A673 (cell line): ENCODE data around the gene MYO18A. TPM values are rescaled to one million over a fixed set of nuclear protein-coding genes. Genes with fewer than 3 reads are reported as not detected.

Source experiments
- BruUV-seq: library from RNA; stranded (reverse); fragments of 400-500 nt; replicated peaks from 2 replicates; lab custom pipeline; 2021; lab: Mats Ljungman, UMichigan
- CTCF ChIA-PET: fragments of 300-600 bp; sonication (Branson Sonifier 250); formaldehyde crosslinking; loops from one replicate; lab custom pipeline; 2022; ENCODE audit warnings: antibody characterized with exemption; lab: Charles Lee
- POLR2A ChIA-PET: fragments of 300-600 bp; sonication (Branson Sonifier 250); formaldehyde crosslinking; loops from one replicate; lab custom pipeline; 2022; ENCODE audit warnings: antibody characterized with exemption; ENCODE audit not compliant: low non-redundant PET; lab: Charles Lee
- DNase-seq: peaks from one replicate; pipeline ENCODE4 v3.0.0-alpha.2; 2015; ENCODE audit warnings: low spot score
- H3K27ac ChIP-seq: fragments of 200-600 bp; sonication (generic); 2 replicates; pipeline ENCODE4 v1.5.1; 2016; ENCODE audit warnings: mixed run types, low read depth, mild to moderate bottlenecking, mixed read lengths, antibody characterized with exemption, low read length; ENCODE audit not compliant: poor library complexity, severe bottlenecking
- H3K27me3 ChIP-seq: fragments of 200-600 bp; sonication (generic); replicated peaks from 2 replicates; pipeline ENCODE4 v1.6.1; 2017; ENCODE audit warnings: mixed run types, low read depth, mild to moderate bottlenecking, mixed read lengths, antibody characterized with exemption, low read length; ENCODE audit not compliant: insufficient read depth, poor library complexity
- H3K36me3 ChIP-seq: fragments of 200-600 bp; sonication (generic); 2 replicates; pipeline ENCODE4 v1.6.1; 2016; ENCODE audit warnings: mixed run types, mild to moderate bottlenecking, mixed read lengths, antibody characterized with exemption, low read length; ENCODE audit not compliant: insufficient read depth, poor library complexity, severe bottlenecking
- H3K4me1 ChIP-seq: fragments of 200-600 bp; sonication (generic); 2 replicates; pipeline ENCODE4 v1.6.1; 2017; ENCODE audit warnings: mixed run types, mild to moderate bottlenecking, mixed read lengths, antibody characterized with exemption, low read length; ENCODE audit not compliant: insufficient read depth, poor library complexity, severe bottlenecking
- H3K4me3 ChIP-seq: fragments of 200-600 bp; sonication (generic); 2 replicates; pipeline ENCODE4 v1.5.1; 2016; ENCODE audit warnings: low read depth, mixed run types, mild to moderate bottlenecking, mixed read lengths, low read length; ENCODE audit not compliant: poor library complexity, severe bottlenecking
- H3K9me3 ChIP-seq: fragments of 200-600 bp; sonication (generic); 2 replicates; pipeline ENCODE4 v1.6.1; 2016; ENCODE audit warnings: mixed run types, low read depth, mild to moderate bottlenecking, mixed read lengths, antibody characterized with exemption, low read length; ENCODE audit not compliant: poor library complexity, severe bottlenecking
- EZH2 ChIP-seq: fragments of 200-600 bp; sonication (generic); IDR thresholded peaks from 2 replicates; pipeline ENCODE4 v1.6.1; 2017; ENCODE audit warnings: borderline replicate concordance, low read depth, mild to moderate bottlenecking, mixed read lengths, antibody characterized with exemption, low read length; ENCODE audit not compliant: poor library complexity, severe bottlenecking
- intact Hi-C: fragments of 100-400 bp; cut with micrococcal nuclease; formaldehyde crosslinking; loops from one replicate; pipeline ENCODE4 v1.10.0; 2022; ENCODE audit not compliant: unreplicated experiment
- total RNA-seq: library from RNA; stranded (reverse); gene quantifications from 2 replicates; pipeline ENCODE4 v1.2.3, GENCODE V29; 2021
- TF ChIP-seq, protein P1 (sequence below): fragments of 300-800, 200-600 bp; sonication (generic); conservative IDR thresholded peaks from 2 replicates; pipeline ENCODE4 v1.5.1; 2017; ENCODE audit warnings: low read depth, mild to moderate bottlenecking, antibody characterized with exemption, low read length, moderate library complexity, mixed read lengths

Gene MYO18A
- total RNA-seq, 1 experiment from 2014 or later: 26.6 TPM

DNA sequence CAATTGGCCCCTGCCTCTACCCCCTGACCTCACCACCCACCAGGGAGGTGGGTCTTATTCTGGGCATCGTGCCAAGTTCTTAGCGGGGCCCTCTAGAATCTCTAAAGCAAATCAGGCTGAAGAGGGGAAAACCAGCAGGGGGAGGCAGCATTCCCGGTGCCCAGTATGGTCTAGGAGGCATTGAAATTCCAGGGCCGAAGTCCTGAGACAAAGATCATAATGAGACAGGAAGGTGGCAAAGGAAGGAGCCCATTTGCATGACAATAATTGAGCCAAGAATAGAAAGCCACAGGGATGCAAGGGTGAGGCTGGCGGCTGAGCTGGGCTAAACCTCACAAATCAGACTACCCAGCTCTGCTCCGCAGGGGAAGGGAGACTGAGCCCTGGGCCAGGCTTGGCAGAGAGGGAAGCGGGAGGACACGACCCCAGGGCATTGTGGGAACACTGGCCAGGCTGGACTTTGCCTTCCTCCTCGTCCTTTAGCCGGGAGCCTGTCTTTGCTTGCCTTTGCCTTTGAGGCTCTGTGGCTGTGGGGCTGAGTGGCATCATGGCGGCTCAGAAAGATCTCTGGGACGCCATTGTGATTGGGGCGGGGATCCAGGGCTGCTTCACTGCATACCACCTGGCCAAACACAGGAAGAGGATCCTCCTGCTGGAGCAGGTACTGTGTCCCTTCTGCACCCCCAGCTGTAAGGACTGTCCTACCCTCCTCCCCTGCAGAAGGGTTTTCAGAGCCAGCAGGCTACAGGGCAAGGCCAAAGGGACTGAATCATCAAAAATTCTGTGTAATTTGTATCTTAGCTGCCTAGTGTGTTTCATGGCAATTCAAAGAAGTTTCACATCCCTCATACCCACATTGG is 137.3 kb downstream of the MYO18A start, which contains the start of gene PIPOX:
Gene PIPOX, plus strand, starts transcription at position 463 of the 860 bp plus-strand sequence. Its CDS starts 85 bp downstream, at position 548.
- intact Hi-C loops: loop anchor here (5.0 kb wide), 2 partner anchors 61 to 69 kb away; no protein-coding TSS in a partner anchor
- TF ChIP-seq, protein P1, sequence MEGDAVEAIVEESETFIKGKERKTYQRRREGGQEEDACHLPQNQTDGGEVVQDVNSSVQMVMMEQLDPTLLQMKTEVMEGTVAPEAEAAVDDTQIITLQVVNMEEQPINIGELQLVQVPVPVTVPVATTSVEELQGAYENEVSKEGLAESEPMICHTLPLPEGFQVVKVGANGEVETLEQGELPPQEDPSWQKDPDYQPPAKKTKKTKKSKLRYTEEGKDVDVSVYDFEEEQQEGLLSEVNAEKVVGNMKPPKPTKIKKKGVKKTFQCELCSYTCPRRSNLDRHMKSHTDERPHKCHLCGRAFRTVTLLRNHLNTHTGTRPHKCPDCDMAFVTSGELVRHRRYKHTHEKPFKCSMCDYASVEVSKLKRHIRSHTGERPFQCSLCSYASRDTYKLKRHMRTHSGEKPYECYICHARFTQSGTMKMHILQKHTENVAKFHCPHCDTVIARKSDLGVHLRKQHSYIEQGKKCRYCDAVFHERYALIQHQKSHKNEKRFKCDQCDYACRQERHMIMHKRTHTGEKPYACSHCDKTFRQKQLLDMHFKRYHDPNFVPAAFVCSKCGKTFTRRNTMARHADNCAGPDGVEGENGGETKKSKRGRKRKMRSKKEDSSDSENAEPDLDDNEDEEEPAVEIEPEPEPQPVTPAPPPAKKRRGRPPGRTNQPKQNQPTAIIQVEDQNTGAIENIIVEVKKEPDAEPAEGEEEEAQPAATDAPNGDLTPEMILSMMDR: peak; percentile 65
- no peak for TF ChIP-seq EZH2
- Histone ChIP-seq H3K27me3 (no peaks in the 10 kb centered on the region), H3K36me3 (no peaks in the 10 kb centered on the region), H3K4me3 (peak within 1 kb of the TSS; percentile 7), H3K4me1 (peaks cover 61% of the 10 kb centered on the region), H3K27ac (peak within 1 kb of the TSS; percentile 70), H3K9me3 (no peaks in the 10 kb centered on the region)
- peak; percentile 94 for DNase-seq
- POLR2A ChIA-PET: no interaction called here
- CTCF ChIA-PET: interaction anchor here (1.0 kb wide), 1 partner anchor 74 kb away, joined by 4 read pairs; no protein-coding TSS in a partner anchor
- no TSS peak for BruUV-seq

DNA sequence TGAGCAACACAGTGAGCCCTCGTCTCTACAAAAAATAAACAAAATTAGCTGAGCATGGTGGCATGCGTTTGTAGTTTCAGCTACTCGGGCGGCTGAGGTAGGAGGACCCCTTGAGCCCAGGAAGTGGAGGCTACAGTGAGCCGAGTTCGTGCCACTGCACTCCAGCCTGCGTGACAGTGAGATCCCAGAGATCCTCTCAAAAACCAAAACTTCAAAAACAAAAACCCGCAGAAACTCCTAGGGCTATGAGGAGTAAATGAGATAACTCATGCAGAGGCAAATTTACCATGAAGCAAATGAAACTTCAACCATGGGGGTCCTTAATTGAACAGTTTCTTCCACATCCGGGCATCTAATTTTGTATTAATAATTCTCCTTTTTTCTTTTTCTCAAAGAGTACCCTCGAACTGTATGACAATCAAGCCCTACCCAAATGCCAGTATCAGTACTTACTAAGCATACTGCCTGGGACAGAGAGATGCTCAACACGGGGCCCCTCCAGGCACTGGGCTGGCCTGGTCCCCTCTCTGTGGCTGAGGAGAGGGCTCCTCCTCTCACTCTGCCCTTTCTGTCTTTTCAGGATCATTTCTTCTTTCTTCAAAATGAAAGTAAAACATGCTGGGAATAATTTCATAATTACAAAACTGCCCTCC is 138.0 kb downstream of the MYO18A start:
- TSS peak; percentile 86 for BruUV-seq
- no peaks in the 10 kb centered on the region for H3K9me3 ChIP-seq
- H3K4me1 ChIP-seq: peaks cover 66% of the 10 kb centered on the region
- H3K27me3 ChIP-seq: no peaks in the 10 kb centered on the region
- H3K4me3 ChIP-seq: peak overlapping the region; percentile 7
- H3K36me3 ChIP-seq: no peaks in the 10 kb centered on the region
- intact Hi-C loops: loop anchor here (5.0 kb wide), 2 partner anchors 60 to 70 kb away; no protein-coding TSS in a partner anchor
- peak overlapping the region; percentile 70 for H3K27ac ChIP-seq
- no peak for DNase-seq
- no peak for TF ChIP-seq EZH2
- TF ChIP-seq, protein P1: no peak
- CTCF ChIA-PET: interaction anchor here (1.0 kb wide), 1 partner anchor 74 kb away, joined by 4 read pairs; no protein-coding TSS in a partner anchor
- POLR2A ChIA-PET: interaction anchor here (0.6 kb wide), 1 partner anchor 42 kb away, joined by 6 read pairs; no protein-coding TSS in a partner anchor

DNA sequence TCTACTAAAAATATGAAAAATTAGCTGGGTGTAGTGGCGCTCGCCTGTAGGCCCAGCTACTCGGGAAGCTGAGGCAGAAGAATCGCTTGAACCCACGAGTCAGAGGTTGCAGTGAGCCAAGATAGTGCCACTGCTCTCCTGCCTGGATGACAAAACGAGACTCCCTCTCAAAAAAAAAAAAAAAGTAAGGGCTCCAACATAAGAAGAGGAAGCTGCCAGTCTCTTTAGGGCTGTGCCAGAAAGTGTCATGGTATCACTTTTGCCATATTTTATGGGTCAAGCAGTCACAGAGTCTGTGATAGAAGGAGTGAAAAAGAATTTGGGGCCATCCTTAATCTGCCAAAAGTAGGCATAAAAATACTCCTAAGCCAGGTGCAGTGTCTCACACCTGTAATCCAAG is 138.6 kb downstream of the MYO18A start:
- CTCF ChIA-PET: no interaction called here
- peaks cover 66% of the 10 kb centered on the region for H3K4me1 ChIP-seq
- no peak overlapping the region for H3K4me3 ChIP-seq
- no peak for TF ChIP-seq EZH2
- TF ChIP-seq, protein P1: no peak
- no peak for DNase-seq
- POLR2A ChIA-PET: interaction anchor here (0.6 kb wide), 1 partner anchor 42 kb away, joined by 6 read pairs; no protein-coding TSS in a partner anchor
- no peaks in the 10 kb centered on the region for H3K36me3 ChIP-seq
- peak overlapping the region; percentile 70 for H3K27ac ChIP-seq
- no TSS peak for BruUV-seq
- intact Hi-C loops: loop anchor here (5.0 kb wide), 2 partner anchors 59 to 71 kb away; no protein-coding TSS in a partner anchor
- H3K27me3 ChIP-seq: no peaks in the 10 kb centered on the region
- no peaks in the 10 kb centered on the region for H3K9me3 ChIP-seq
